IgD-negative memory B cell (primary cell): ENCODE data around the gene LRCH3. TPM values are rescaled to one million over a fixed set of nuclear protein-coding genes. Genes with fewer than 3 reads are reported as not detected.

ENCODE experiments used
- polyA plus RNA-seq: library from polyadenylated mRNA; unstranded; fragments of 300-500 nt; fragmentation: Illumina TruSeq; gene quantifications from one replicate; pipeline ENCODE4 v1.2.3, GENCODE V29; 2021

The LRCH3 gene
- polyA plus RNA-seq, 1 donor from 2014 or later, result 24.3 TPM

Other genes with a start within 250 kb of the LRCH3 start
- 19.0 TPM for gene BDH1, start 235.3 kb upstream of the LRCH3 start, polyA plus RNA-seq
- gene RUBCN, start 54.4 kb upstream of the LRCH3 start, polyA plus RNA-seq, result 46.5 TPM
- gene FYTTD1, start 41.4 kb upstream of the LRCH3 start, polyA plus RNA-seq, result 65.5 TPM
- gene RPL35A, start 158.9 kb downstream of the LRCH3 start, polyA plus RNA-seq, result 1,996 TPM
- 1.3 TPM for gene LMLN, start 169.0 kb downstream of the LRCH3 start, polyA plus RNA-seq